Adrenal gland (tissue), 5 donors: ENCODE measurements around the gene PLCH2.

Source experiments
- POLR2A ChIP-seq, 2 donors: fragments of 450-650 bp; IDR thresholded peaks; one replicate each; pipeline ENCODE4 v1.6.1; 2017; ENCODE audit warnings: antibody characterized with exemption in 2 of 2, mild to moderate bottlenecking in 2 of 2, moderate library complexity in 1 of 2
- TF ChIP-seq, protein P1 (sequence below), 6 experiments: fragments of 450-650 bp in 4 of 6; fragments of 200-600 bp in 2 of 6; sonication (generic) in 1 of 6; IDR thresholded peaks; 1 replicate in 5 of 6; 2 replicates in 1 of 6; pipeline versions ENCODE4 v1.5.1 to v1.8.0; 2016 to 2021; ENCODE audit warnings: antibody characterized with exemption in 6 of 6, mild to moderate bottlenecking in 2 of 6, moderate library complexity in 1 of 6
- donor health status: DM: no; HTN: no; CAD: no.

DNA sequence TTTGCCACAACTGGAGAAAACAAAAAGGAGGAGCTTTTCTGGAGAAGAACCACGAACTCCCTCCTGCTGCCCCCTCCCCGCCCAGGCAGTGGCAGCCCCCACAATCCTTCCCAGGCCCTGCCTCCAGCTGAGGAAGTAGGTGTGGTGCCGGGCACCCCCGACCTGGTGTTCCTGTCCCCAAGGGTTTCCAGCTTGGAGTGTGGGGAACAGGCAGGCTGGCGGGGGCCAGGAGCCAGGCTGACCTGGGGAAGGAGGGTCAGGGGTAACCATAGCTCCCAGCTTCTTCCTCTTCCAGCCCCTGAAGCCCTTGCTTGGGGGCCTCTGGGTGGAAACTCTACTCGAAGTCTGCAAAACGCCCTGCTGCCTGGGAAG lies 58.2 kb downstream of the PLCH2 start:
- TF ChIP-seq POLR2A (IDR thresholded peaks at IDR 0.05), result no peak
- TF ChIP-seq, protein P1, sequence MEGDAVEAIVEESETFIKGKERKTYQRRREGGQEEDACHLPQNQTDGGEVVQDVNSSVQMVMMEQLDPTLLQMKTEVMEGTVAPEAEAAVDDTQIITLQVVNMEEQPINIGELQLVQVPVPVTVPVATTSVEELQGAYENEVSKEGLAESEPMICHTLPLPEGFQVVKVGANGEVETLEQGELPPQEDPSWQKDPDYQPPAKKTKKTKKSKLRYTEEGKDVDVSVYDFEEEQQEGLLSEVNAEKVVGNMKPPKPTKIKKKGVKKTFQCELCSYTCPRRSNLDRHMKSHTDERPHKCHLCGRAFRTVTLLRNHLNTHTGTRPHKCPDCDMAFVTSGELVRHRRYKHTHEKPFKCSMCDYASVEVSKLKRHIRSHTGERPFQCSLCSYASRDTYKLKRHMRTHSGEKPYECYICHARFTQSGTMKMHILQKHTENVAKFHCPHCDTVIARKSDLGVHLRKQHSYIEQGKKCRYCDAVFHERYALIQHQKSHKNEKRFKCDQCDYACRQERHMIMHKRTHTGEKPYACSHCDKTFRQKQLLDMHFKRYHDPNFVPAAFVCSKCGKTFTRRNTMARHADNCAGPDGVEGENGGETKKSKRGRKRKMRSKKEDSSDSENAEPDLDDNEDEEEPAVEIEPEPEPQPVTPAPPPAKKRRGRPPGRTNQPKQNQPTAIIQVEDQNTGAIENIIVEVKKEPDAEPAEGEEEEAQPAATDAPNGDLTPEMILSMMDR (IDR thresholded peaks at IDR 0.05), result no peak
